IPS-18c (cell line): ENCODE measurements around the gene C1QTNF1.

ENCODE experiments used
- H3K4me3 ChIP-seq: 2 replicates; pipeline ENCODE4 v1.7.0; 2013; ENCODE audit warnings: low read depth, mild to moderate bottlenecking, low read length, moderate library complexity; ENCODE audit not compliant: insufficient read depth
- H3K9me3 ChIP-seq: one replicate; pipeline ENCODE4 v1.6.1; 2013; ENCODE audit warnings: mild to moderate bottlenecking, low read length, moderate library complexity; ENCODE audit not compliant: control insufficient read depth, insufficient read depth

The C1QTNF1 gene

DNA sequence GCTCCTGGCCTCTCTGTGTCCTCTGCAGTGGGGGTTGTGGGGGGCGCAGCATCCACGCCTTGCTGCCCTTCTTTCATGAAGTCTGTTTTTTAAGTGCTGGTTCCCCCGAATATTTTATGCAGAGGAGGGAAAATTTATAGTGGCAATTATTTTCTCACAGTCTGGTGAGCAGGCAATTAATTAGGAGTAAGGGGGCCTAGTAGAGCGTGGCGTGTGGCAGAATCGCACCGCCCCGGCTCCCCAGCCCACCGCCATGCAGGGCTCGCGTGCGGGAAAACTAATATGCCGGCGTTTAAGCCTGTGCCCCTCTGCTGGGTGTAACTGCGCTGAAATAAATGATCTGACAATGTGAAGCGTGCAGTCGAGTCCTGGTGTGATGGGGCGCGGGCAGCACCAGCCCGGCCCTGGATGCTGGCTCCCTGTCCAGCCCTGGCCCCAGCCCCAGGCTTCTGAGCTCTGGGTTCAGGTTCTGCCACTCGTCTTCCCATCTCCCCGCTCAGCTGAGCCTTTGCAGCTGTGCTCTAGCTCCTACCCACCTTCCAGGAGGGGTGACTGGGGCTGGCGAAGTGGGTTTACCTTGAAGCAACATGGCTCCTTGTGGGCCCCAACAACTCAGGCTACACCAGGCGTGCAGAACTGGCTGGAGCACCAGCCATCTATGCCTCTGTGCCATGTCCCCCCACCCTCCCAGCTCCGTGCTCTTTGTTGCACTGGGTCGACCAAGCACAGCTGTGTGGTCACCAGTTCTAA is 64.5 kb downstream of the C1QTNF1 start:
- no peaks in the 10 kb centered on the region for H3K9me3 ChIP-seq
- no peak overlapping the region for H3K4me3 ChIP-seq

DNA sequence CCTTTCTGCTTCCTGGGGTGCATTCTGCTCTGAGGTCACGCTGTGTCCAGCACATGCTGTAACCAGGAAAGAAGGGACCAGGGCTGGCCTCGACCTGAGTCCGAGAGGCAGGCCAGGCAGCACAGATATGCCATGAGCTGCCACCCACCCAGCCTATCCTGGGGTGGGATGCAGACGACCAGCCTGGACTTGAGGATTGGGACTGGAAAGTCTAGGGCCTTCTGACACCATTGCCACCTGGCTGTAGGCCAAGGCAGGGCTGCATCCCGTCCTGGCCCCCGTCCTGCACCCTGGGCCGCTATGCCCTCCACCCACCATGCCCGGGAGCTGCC is 65.0 kb downstream of the C1QTNF1 start:
- Histone ChIP-seq H3K4me3 (no peak overlapping the region), H3K9me3 (no peaks in the 10 kb centered on the region)

GRCh38 chr17:79089720-79090442 is 65.9 kb downstream of the C1QTNF1 start:
- no peaks in the 10 kb centered on the region for H3K9me3 ChIP-seq
- no peak overlapping the region for H3K4me3 ChIP-seq

DNA sequence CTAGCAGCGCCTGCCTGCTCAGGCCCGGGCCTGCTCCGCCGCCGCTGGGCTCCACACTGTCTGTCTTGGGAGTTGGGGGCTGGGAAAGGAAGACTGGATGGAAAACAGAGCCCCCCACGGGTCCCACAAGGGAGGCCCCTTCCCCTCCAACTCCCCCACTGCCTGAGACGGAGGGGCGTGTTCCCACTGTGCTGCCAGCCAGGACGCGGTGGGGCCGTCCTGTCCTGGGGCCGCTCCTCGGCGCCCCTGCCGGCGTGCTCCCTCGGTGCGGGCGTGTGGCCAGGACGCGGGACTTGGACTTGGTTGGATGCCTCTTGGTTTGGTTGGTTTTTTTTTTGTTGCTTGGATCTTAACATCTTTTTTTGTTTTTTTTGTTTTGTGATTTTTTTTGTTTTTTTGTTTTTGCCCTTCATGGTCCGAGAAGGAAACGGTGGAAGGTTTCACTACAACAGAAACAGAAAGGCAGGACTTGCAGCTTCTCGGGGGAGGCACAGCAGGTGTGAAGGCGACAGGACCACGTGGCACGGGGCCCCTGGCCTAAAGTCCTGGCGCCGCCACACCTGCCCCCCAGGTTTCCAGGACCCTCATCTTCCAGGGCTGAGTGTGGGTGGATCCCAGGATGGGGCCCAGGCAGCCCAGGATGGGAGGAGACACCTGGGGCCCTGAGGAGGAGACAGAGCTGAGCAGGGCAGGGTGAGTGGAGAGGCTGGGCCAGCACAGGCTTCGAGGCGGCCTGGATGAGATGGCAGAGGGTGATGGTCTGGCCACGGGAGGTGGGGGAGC is 66.7 kb downstream of the C1QTNF1 start:
- no peaks in the 10 kb centered on the region for H3K9me3 ChIP-seq
- H3K4me3 ChIP-seq: no peak overlapping the region

DNA sequence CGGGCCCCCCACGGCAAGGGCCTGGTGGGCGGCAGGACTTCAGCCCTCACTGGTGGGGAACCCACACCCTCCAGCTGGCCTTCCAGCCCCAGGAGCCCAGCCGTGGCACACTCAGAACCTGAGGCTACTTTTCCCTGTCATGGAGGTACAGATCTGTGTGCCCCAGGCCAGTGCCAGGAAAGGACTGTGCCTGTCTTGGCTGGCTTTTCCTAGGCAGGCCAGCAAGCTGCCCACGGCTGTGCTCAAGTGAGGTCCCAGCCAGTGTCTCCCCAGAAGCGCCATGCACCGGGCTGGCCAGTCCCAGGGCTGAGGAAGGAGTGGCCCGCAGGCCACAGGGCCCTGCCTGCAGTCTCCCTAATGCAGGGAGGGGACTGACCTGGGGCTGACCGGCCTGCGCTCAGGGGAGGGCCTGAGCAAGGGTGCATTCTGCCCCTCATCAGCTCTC is 67.3 kb downstream of the C1QTNF1 start:
- Histone ChIP-seq H3K4me3 (no peak overlapping the region), H3K9me3 (no peaks in the 10 kb centered on the region)

GRCh38 chr17:79092567-79092966 is 68.6 kb downstream of the C1QTNF1 start:
- Histone ChIP-seq H3K4me3 (no peak overlapping the region), H3K9me3 (no peaks in the 10 kb centered on the region)

- Histone ChIP-seq H3K4me3 (no peak overlapping the region), H3K9me3 (no peaks in the 10 kb centered on the region)
Observed at GRCh38 chr17:79093270-79093669, 69.3 kb downstream of the C1QTNF1 start.

DNA sequence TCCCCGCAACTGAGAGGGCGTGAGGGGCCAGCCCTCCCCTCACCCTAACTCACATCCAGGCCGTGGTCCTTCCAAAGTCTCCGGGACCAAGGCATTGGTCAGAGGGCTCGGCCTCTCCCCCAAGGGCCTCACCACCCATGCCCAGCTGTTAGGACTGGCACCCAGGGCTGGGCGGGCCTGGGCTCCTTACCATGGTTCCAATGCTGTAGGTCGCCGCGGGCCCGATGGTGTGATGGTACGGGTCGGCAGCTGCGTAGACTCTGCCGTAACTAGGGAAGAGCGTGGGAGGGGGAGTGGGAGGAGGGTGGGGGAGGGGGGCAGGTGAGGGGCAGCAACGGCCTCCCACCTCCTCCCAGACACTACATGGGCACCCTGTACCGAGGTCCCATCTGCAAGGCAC is 70.3 kb downstream of the C1QTNF1 start:
- Histone ChIP-seq H3K4me3 (no peak overlapping the region), H3K9me3 (no peaks in the 10 kb centered on the region)

GRCh38 chr17:79095345-79096055 is 71.5 kb downstream of the C1QTNF1 start:
- no peak overlapping the region for H3K4me3 ChIP-seq
- H3K9me3 ChIP-seq: no peaks in the 10 kb centered on the region

- H3K9me3 ChIP-seq: no peaks in the 10 kb centered on the region
- no peak overlapping the region for H3K4me3 ChIP-seq
Observed at GRCh38 chr17:79096477-79096876, 72.5 kb downstream of the C1QTNF1 start.

DNA sequence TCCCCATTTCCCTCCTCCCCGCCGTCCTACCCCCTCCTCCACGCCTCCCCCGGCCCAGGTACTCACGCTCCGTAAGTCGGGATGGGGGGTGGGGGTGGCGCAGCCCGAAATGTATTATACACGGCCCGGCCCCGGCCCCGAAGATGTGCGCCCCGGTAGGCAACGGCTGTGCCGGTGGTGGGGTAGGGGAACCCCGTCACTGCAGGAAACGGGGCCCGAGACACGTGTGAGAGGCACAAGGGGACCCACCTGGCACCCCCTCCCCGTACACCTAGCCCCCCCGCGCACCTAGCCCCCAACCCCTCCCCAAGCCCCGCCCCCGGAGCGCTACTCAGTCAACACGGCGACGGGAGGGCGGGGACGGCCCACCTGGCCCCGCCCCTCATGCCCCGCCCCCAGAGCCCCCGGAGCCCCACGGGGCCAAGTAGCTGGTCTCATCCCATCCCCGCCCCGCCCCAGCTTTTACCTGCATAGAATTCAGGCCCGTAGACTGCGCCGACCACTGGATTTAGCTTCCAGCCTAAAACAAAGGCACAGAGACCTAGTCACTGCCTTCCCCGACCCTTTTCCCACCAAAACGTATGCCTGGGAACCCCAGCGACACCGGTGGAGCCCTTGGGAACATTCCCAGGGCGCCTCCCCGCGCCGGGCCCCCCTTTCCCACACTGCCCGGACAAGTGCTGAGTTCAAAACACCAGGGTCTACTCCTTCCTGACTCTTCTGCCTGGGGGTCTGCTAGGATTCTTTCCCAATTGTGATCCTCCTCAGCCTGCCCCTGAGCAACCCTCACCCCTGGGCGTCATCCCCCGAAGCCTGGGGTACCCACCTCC is 73.5 kb downstream of the C1QTNF1 start:
- Histone ChIP-seq H3K4me3 (no peak overlapping the region), H3K9me3 (no peaks in the 10 kb centered on the region)

DNA sequence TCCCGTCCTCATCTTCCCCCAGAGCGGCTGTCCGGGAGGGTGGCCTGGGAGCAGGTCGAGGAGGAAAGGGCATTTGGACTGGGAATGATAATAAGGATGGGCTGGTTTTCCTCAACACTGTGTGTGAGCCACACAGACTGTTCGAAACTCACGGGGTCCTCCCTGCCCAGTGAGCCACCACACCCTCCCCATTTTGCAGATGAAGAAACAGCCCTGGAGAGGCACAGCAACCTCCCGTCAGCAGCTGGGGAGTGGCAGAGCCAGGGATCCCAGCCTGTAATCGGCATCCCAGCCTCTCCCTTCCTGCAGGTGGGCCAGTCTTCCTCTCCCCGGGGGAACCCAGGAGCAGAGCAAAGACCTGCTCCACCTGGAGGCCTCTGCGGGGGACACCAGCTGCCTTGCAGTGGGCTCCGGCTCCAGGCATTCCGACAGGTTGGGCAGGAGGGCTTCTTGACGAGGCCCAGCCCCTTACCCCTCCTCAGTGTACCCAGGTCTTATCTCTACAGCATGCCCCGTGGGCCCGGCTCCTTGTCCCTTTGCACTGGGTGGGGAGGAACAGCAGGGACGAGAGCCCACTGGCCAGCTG is 74.4 kb downstream of the C1QTNF1 start:
- Histone ChIP-seq H3K4me3 (no peak overlapping the region), H3K9me3 (no peaks in the 10 kb centered on the region)
